Measurements from ENCODE around the gene RAP1GAP. TPM values are rescaled to one million over a fixed set of nuclear protein-coding genes. Genes with fewer than 3 reads are reported as not detected.

Gene RAP1GAP
- total and polyA plus RNA-seq, 9 of the 15 experiments (the other 6 are each of a cell fraction or from before 2014, with no cell fraction given) = 0.29 to 30.2 (median 19.2) TPM

DNA sequence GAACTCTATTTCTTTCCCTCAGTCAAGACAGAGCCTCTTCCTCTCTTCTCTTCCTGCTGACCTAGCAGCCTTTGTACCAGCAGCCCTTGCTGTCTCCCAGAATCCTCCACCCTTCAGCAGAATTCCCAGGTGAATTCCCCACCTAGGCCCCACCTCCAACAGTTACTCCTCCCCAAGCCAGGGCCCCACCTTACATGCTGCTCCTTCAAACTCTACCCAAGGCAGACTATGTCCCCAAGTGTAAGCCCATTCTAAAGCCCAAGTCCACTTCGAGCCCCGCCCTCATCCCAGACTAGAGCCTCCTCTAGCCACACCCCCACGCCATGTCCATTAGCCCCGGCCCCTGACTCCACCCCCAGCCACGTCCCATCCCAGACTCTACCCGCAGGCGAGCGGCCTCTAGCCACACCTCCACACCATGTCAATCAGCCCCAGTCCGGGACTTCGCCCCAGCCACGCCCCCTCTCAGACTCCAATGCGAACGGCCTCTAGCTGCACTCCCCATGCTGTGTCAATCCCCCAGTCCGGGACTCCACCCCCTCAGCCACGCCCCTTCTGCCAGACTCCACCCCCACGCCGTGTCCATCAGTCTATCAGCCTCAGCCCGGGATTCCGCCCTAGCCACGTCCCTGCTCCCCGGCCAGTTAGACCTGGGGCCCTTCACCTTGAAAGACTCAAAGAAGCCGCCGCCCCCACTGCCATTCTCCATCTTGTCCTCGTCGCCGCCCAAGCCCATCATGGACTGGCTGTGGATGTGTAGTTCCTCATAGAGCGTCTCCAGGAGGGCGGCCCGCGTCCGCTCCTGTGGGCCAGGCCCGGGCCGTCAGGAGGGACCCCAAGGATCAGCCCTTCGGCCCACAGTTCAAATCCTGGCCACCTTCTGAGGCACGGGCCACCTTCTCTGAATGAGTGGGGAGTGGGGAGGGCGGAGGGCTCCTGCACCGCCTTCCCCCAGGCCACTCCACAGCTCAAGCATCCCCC is 61.3 kb downstream of the RAP1GAP start (continued):
- TF ChIP-seq HEY1 (CRISPR knock-in tag; IDR thresholded peaks at IDR 0.05; ENCODE audit: borderline replicate concordance) = no peak
- TF ChIP-seq, protein P1, sequence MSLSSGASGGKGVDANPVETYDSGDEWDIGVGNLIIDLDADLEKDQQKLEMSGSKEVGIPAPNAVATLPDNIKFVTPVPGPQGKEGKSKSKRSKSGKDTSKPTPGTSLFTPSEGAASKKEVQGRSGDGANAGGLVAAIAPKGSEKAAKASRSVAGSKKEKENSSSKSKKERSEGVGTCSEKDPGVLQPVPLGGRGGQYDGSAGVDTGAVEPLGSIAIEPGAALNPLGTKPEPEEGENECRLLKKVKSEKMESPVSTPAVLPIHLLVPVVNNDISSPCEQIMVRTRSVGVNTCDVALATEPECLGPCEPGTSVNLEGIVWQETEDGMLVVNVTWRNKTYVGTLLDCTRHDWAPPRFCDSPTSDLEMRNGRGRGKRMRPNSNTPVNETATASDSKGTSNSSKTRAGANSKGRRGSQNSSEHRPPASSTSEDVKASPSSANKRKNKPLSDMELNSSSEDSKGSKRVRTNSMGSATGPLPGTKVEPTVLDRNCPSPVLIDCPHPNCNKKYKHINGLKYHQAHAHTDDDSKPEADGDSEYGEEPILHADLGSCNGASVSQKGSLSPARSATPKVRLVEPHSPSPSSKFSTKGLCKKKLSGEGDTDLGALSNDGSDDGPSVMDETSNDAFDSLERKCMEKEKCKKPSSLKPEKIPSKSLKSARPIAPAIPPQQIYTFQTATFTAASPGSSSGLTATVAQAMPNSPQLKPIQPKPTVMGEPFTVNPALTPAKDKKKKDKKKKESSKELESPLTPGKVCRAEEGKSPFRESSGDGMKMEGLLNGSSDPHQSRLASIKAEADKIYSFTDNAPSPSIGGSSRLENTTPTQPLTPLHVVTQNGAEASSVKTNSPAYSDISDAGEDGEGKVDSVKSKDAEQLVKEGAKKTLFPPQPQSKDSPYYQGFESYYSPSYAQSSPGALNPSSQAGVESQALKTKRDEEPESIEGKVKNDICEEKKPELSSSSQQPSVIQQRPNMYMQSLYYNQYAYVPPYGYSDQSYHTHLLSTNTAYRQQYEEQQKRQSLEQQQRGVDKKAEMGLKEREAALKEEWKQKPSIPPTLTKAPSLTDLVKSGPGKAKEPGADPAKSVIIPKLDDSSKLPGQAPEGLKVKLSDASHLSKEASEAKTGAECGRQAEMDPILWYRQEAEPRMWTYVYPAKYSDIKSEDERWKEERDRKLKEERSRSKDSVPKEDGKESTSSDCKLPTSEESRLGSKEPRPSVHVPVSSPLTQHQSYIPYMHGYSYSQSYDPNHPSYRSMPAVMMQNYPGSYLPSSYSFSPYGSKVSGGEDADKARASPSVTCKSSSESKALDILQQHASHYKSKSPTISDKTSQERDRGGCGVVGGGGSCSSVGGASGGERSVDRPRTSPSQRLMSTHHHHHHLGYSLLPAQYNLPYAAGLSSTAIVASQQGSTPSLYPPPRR (CRISPR knock-in tag; IDR thresholded peaks at IDR 0.05; ENCODE audit: borderline replicate concordance) = no peak
- no peak for TF ChIP-seq PRPF4 (IDR thresholded peaks at IDR 0.05; ENCODE audit: insufficient read depth, low read depth, low read length, poor library complexity, severe bottlenecking)
- TF ChIP-seq FIP1L1 (IDR thresholded peaks at IDR 0.05; ENCODE audit: low read depth, low read length, poor library complexity, severe bottlenecking) = no peak
- no peak for TF ChIP-seq BRD9 (IDR thresholded peaks at IDR 0.05; ENCODE audit: low read depth, partially characterized antibody)
- no peak for TF ChIP-seq FOXK1 (CRISPR knock-in tag; IDR thresholded peaks at IDR 0.05; ENCODE audit: borderline replicate concordance)
- peak; percentile 54; the same call in 1 of the 2 replicates for TF ChIP-seq GABPB1 (CRISPR knock-in tag; IDR thresholded peaks at IDR 0.05)
- TF ChIP-seq, protein P2, sequence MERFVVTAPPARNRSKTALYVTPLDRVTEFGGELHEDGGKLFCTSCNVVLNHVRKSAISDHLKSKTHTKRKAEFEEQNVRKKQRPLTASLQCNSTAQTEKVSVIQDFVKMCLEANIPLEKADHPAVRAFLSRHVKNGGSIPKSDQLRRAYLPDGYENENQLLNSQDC (CRISPR knock-in tag; IDR thresholded peaks at IDR 0.05) = no peak
- TF ChIP-seq ZNF232 (CRISPR knock-in tag; IDR thresholded peaks at IDR 0.05) = no peak
- TF ChIP-seq, protein P3, sequence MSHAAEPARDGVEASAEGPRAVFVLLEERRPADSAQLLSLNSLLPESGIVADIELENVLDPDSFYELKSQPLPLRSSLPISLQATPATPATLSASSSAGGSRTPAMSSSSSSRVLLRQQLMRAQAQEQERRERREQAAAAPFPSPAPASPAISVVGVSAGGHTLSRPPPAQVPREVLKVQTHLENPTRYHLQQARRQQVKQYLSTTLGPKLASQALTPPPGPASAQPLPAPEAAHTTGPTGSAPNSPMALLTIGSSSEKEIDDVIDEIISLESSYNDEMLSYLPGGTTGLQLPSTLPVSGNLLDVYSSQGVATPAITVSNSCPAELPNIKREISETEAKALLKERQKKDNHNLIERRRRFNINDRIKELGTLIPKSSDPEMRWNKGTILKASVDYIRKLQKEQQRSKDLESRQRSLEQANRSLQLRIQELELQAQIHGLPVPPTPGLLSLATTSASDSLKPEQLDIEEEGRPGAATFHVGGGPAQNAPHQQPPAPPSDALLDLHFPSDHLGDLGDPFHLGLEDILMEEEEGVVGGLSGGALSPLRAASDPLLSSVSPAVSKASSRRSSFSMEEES (CRISPR knock-in tag; IDR thresholded peaks at IDR 0.05) = no peak
- TF ChIP-seq RFX1 (IDR thresholded peaks at IDR 0.05) = no peak
- TF ChIP-seq SIN3B (IDR thresholded peaks at IDR 0.05; ENCODE audit: low read depth) = no peak
- TF ChIP-seq EP300 (IDR thresholded peaks at IDR 0.05; ENCODE audit: low read length) = no peak
- TF ChIP-seq, protein P4, sequence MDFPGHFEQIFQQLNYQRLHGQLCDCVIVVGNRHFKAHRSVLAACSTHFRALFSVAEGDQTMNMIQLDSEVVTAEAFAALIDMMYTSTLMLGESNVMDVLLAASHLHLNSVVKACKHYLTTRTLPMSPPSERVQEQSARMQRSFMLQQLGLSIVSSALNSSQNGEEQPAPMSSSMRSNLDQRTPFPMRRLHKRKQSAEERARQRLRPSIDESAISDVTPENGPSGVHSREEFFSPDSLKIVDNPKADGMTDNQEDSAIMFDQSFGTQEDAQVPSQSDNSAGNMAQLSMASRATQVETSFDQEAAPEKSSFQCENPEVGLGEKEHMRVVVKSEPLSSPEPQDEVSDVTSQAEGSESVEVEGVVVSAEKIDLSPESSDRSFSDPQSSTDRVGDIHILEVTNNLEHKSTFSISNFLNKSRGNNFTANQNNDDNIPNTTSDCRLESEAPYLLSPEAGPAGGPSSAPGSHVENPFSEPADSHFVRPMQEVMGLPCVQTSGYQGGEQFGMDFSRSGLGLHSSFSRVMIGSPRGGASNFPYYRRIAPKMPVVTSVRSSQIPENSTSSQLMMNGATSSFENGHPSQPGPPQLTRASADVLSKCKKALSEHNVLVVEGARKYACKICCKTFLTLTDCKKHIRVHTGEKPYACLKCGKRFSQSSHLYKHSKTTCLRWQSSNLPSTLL (IDR thresholded peaks at IDR 0.05) = no peak
- no peak for TF ChIP-seq ZNF431 (CRISPR knock-in tag; IDR thresholded peaks at IDR 0.05)
- TF ChIP-seq CBFA2T2 (conservative IDR thresholded peaks at IDR 0.05) = no peak
- no peak for TF ChIP-seq TCFL5 (CRISPR knock-in tag; conservative IDR thresholded peaks at IDR 0.05)
- no peak for TF ChIP-seq SRSF3 (IDR thresholded peaks at IDR 0.05; ENCODE audit: insufficient read depth, low read length)
- TF ChIP-seq NUFIP1 (IDR thresholded peaks at IDR 0.05; ENCODE audit: partially characterized antibody) = no peak

Measured in K562 (cell line).